Fibroblast of lung (primary cell): Measurements from ENCODE around the gene ZER1.

Experiments
- EZH2 ChIP-seq: IDR thresholded peaks from 2 replicates; pipeline ENCODE4 v1.5.1; 2012; ENCODE audit warnings: low read length, control low read depth, mild to moderate bottlenecking; ENCODE audit errors: missing control alignments
- TF ChIP-seq, protein P1 (sequence below), 2 donors: IDR thresholded peaks in 1 of 2; conservative IDR thresholded peaks in 1 of 2; 1 replicate in 1 of 2; 2 replicates in 1 of 2; pipeline ENCODE4 v1.5.1; 2011 to 2012; ENCODE audit warnings: low read length in 2 of 2, control low read depth in 1 of 2, inconsistent platforms in 1 of 2, low read depth in 1 of 2, mild to moderate bottlenecking in 1 of 2

DNA sequence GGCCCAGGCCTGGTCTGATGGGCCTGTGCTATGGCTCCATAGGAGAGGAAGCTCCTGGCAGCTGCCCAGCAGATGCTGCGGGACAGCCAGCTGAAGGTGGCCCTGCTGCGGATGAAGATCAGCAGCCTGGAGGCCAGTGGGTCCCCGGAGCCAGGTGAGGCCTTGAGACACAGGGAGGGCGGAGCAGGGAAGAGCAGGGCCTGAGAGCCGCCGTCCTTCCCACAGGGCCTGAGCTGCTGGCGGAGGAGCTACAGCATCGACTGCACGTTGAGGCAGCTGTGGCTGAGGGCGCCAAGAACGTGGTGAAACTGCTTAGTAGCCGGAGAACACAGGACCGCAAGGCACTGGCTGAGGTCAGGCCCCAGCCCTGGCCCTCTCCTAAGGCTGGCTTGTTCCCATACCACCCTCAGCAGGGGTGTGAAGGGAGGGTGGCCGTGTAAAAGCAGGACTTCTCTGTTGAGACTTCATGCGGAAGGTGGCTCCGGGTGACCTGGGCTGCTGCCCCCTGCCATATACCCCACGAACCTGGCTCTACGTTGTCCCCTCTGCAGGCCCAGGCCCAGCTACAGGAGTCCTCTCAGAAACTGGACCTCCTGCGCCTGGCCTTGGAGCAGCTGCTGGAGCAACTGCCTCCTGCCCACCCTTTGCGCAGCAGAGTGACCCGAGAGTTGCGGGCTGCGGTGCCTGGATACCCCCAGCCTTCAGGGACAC lies 64.9 kb downstream of the ZER1 start:
- TF ChIP-seq, protein P1, sequence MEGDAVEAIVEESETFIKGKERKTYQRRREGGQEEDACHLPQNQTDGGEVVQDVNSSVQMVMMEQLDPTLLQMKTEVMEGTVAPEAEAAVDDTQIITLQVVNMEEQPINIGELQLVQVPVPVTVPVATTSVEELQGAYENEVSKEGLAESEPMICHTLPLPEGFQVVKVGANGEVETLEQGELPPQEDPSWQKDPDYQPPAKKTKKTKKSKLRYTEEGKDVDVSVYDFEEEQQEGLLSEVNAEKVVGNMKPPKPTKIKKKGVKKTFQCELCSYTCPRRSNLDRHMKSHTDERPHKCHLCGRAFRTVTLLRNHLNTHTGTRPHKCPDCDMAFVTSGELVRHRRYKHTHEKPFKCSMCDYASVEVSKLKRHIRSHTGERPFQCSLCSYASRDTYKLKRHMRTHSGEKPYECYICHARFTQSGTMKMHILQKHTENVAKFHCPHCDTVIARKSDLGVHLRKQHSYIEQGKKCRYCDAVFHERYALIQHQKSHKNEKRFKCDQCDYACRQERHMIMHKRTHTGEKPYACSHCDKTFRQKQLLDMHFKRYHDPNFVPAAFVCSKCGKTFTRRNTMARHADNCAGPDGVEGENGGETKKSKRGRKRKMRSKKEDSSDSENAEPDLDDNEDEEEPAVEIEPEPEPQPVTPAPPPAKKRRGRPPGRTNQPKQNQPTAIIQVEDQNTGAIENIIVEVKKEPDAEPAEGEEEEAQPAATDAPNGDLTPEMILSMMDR (conservative IDR thresholded peaks at IDR 0.05 in 1 of 2, IDR thresholded peaks at IDR 0.05 in 1 of 2; ENCODE audit: low read depth in 1 of 2, low read length in 2 of 2): no peak
- TF ChIP-seq EZH2: no peak
